ENCODE results near the gene TRIM71.

TRIM71 gene

DNA sequence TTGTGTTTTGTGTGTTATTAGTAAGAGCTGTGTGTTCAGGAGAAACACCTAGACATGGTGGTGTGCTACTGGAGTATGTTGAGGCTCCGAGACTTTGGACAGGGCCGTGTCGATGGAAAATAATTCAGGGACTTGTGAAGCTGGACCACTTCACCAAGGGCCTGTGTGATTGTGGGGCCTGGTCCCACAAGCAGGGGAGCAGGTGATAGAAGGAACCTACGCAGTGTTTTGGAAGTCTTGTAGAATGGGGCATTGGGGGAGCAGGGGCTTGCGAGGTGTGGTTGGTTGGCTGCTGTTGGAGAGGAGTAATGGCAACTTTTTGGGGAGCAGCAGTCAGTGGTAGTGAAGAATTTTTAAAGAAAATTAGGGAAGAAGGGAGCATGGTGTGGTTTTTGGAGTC is 48.7 kb downstream of the TRIM71 start:
- no peak overlapping the region for H3K27ac ChIP-seq (ENCODE audit: low read depth, low read length)
- H3K9me3 ChIP-seq (ENCODE audit: control insufficient read depth, insufficient read depth, low read depth, low read length) = no peaks in the 10 kb centered on the region

DNA sequence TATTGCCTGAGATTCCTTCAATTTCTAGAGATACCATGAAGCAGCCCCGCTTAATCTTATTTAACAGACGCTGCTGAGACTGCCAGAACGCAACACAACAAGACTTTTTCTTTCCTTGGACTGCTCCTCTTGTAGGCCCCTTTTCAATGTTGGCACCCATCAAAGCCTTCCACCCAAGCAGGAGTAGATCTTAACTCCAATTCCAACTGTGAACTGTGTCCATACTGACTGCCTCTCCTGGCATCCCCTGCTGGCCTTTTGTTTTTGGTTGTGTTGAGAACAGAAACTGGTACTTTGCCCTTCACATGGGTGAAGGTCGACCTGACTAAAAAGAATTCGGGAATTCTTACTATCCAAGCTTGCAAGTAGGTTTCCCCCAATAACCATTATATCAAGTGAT is 50.2 kb downstream of the TRIM71 start:
- Histone ChIP-seq H3K4me3 (ENCODE audit: low read depth, low read length) (peak overlapping the region; percentile 12; the same call in 1 of the 2 replicates), H3K36me3 (ENCODE audit: control insufficient read depth, insufficient read depth, low read length) (peaks cover 5% of the 10 kb centered on the region), H3K27me3 (ENCODE audit: control insufficient read depth, insufficient read depth, low read length) (no peaks in the 10 kb centered on the region), H3K9me3 (ENCODE audit: control insufficient read depth, insufficient read depth, low read depth, low read length) (no peaks in the 10 kb centered on the region), H3K9ac (ENCODE audit: low read length) (peak overlapping the region; percentile 40), H3K27ac (ENCODE audit: low read depth, low read length) (peak overlapping the region; percentile 89), H3K4me1 (ENCODE audit: control insufficient read depth, insufficient read depth, low read length) (peaks cover 92% of the 10 kb centered on the region)

More for the DNA sequence above, 48.7 kb downstream of the TRIM71 start:
- no peak overlapping the region for H3K4me3 ChIP-seq (ENCODE audit: low read depth, low read length)
- no peaks in the 10 kb centered on the region for H3K27me3 ChIP-seq (ENCODE audit: control insufficient read depth, insufficient read depth, low read length)
- peaks cover 94% of the 10 kb centered on the region for H3K4me1 ChIP-seq (ENCODE audit: control insufficient read depth, insufficient read depth, low read length)
- H3K9ac ChIP-seq (ENCODE audit: low read length) = no peak overlapping the region
- H3K36me3 ChIP-seq (ENCODE audit: control insufficient read depth, insufficient read depth, low read length) = peaks cover 11% of the 10 kb centered on the region; the same call in 1 of the 2 replicates

- peaks cover 93% of the 10 kb centered on the region for H3K4me1 ChIP-seq (ENCODE audit: control insufficient read depth, insufficient read depth, low read length)
- H3K27ac ChIP-seq (ENCODE audit: low read depth, low read length) = peak overlapping the region; percentile 89
- H3K36me3 ChIP-seq (ENCODE audit: control insufficient read depth, insufficient read depth, low read length) = peaks cover 15% of the 10 kb centered on the region
- no peaks in the 10 kb centered on the region for H3K9me3 ChIP-seq (ENCODE audit: control insufficient read depth, insufficient read depth, low read depth, low read length)
- peak overlapping the region; percentile 61 for H3K9ac ChIP-seq (ENCODE audit: low read length)
- no peaks in the 10 kb centered on the region for H3K27me3 ChIP-seq (ENCODE audit: control insufficient read depth, insufficient read depth, low read length)
- peak overlapping the region; percentile 40 for H3K4me3 ChIP-seq (ENCODE audit: low read depth, low read length)
Measured at GRCh38 chr3:32868719-32869512, 51.1 kb downstream of the TRIM71 start.

GRCh38 chr3:32869513-32870047 is 51.8 kb downstream of the TRIM71 start:
- Histone ChIP-seq H3K27ac (ENCODE audit: low read depth, low read length) (peak overlapping the region; percentile 89), H3K4me3 (ENCODE audit: low read depth, low read length) (peak overlapping the region; percentile 51)

GRCh38 chr3:32870373-32871095 is 52.7 kb downstream of the TRIM71 start:
- Histone ChIP-seq H3K9ac (ENCODE audit: low read length) (peak overlapping the region; percentile 65), H3K27me3 (ENCODE audit: control insufficient read depth, insufficient read depth, low read length) (no peaks in the 10 kb centered on the region), H3K27ac (ENCODE audit: low read depth, low read length) (peak overlapping the region; percentile 80)

More at GRCh38 chr3:32869513-32870047, 51.8 kb downstream of the TRIM71 start:
- no peaks in the 10 kb centered on the region for H3K9me3 ChIP-seq (ENCODE audit: control insufficient read depth, insufficient read depth, low read depth, low read length)
- H3K36me3 ChIP-seq (ENCODE audit: control insufficient read depth, insufficient read depth, low read length) = peaks cover 20% of the 10 kb centered on the region
- H3K27me3 ChIP-seq (ENCODE audit: control insufficient read depth, insufficient read depth, low read length) = no peaks in the 10 kb centered on the region
- peaks cover 88% of the 10 kb centered on the region for H3K4me1 ChIP-seq (ENCODE audit: control insufficient read depth, insufficient read depth, low read length)
- H3K9ac ChIP-seq (ENCODE audit: low read length) = peak overlapping the region; percentile 65

GRCh38 chr3:32871273-32871672 is 53.5 kb downstream of the TRIM71 start:
- Histone ChIP-seq H3K36me3 (ENCODE audit: control insufficient read depth, insufficient read depth, low read length) (peaks cover 37% of the 10 kb centered on the region), H3K9me3 (ENCODE audit: control insufficient read depth, insufficient read depth, low read depth, low read length) (no peaks in the 10 kb centered on the region), H3K27me3 (ENCODE audit: control insufficient read depth, insufficient read depth, low read length) (no peaks in the 10 kb centered on the region), H3K4me3 (ENCODE audit: low read depth, low read length) (peak overlapping the region; percentile 51), H3K4me1 (ENCODE audit: control insufficient read depth, insufficient read depth, low read length) (peaks cover 85% of the 10 kb centered on the region), H3K9ac (ENCODE audit: low read length) (peak overlapping the region; percentile 65), H3K27ac (ENCODE audit: low read depth, low read length) (peak overlapping the region; percentile 80; the same call in 1 of the 2 replicates)

More at GRCh38 chr3:32870373-32871095, 52.7 kb downstream of the TRIM71 start:
- Histone ChIP-seq H3K9me3 (ENCODE audit: control insufficient read depth, insufficient read depth, low read depth, low read length) (no peaks in the 10 kb centered on the region), H3K4me1 (ENCODE audit: control insufficient read depth, insufficient read depth, low read length) (peaks cover 85% of the 10 kb centered on the region), H3K4me3 (ENCODE audit: low read depth, low read length) (peak overlapping the region; percentile 51), H3K36me3 (ENCODE audit: control insufficient read depth, insufficient read depth, low read length) (peaks cover 30% of the 10 kb centered on the region)

DNA sequence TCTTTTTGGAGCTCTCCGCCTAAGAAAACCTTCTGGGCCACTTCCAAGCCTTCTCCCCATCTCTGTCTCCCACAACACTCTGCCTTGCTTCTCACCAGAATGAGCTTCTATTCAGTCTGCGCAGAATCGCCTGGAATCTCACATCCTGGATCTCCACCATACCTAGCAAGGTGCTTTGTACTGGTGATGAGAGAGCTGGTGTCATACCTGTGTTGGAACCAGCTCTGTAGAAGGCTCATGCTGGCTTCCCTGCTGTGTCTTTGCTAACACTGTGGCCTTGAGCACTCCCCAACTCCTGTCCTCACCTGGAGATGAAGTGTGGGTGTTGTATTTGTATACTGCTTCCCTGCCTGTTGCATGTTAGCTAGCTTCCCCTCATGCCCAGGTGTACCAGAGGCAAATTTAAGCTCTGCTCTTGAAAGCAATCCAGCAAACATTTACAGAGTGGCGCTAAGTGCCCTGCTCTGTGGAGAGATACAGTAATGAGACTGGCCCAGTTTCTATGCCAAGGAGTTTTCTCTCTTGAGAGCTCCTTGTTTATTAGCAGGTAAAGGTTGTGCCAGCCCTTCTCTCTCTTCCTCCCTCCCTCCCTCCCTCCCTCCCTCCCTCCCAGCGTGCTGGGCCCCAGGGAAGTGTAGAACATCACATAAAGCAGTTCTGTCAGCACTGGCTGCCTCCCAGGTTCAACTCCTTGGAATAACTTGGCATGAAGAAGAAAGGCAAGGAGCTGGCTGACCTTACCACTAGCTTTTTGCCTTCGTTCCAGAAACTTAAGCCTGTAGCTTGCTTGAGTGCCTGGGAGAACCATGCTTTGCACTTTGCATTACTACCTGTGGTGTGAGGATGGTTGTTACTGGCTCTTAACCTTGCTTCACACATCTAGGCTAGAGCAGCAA is 54.9 kb downstream of the TRIM71 start:
- no peaks in the 10 kb centered on the region for H3K27me3 ChIP-seq (ENCODE audit: control insufficient read depth, insufficient read depth, low read length)
- no peaks in the 10 kb centered on the region for H3K9me3 ChIP-seq (ENCODE audit: control insufficient read depth, insufficient read depth, low read depth, low read length)
- peaks cover 75% of the 10 kb centered on the region for H3K4me1 ChIP-seq (ENCODE audit: control insufficient read depth, insufficient read depth, low read length)
- no peak overlapping the region for H3K4me3 ChIP-seq (ENCODE audit: low read depth, low read length)
- no peak overlapping the region for H3K9ac ChIP-seq (ENCODE audit: low read length)
- H3K27ac ChIP-seq (ENCODE audit: low read depth, low read length) = no peak overlapping the region
- H3K36me3 ChIP-seq (ENCODE audit: control insufficient read depth, insufficient read depth, low read length) = peaks cover 52% of the 10 kb centered on the region

DNA sequence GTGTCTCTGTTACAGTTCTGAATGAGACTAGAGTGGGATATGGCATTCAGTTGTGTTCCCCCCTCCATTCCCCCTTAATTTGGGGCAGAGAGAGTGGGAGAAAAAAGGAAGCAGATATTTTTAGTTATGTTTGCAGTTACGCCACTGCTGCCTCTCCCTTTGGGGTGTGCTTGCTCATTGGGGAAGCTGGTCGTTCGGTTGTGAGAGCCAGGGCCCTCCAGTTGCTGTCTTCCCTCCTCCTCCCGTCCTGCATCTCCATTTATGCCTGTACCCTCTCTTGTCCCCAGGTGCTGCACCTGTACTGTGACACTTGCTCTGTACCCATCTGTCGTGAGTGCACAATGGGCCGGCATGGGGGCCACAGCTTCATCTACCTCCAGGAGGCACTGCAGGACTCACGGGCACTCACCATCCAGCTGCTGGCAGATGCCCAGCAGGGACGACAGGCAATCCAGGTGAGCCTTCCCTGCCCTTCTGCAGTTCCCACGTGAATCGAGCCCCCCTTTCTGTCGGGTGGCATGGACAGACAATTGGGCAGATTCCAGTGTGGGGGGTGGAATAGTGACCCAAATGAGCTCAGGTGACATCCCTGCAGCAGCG is 55.8 kb downstream of the TRIM71 start:
- Histone ChIP-seq H3K4me3 (ENCODE audit: low read depth, low read length) (no peak overlapping the region), H3K27me3 (ENCODE audit: control insufficient read depth, insufficient read depth, low read length) (no peaks in the 10 kb centered on the region), H3K36me3 (ENCODE audit: control insufficient read depth, insufficient read depth, low read length) (peaks cover 60% of the 10 kb centered on the region), H3K27ac (ENCODE audit: low read depth, low read length) (no peak overlapping the region), H3K9me3 (ENCODE audit: control insufficient read depth, insufficient read depth, low read depth, low read length) (no peaks in the 10 kb centered on the region), H3K9ac (ENCODE audit: low read length) (no peak overlapping the region), H3K4me1 (ENCODE audit: control insufficient read depth, insufficient read depth, low read length) (peaks cover 67% of the 10 kb centered on the region)

GRCh38 chr3:32876920-32877319 is 59.1 kb downstream of the TRIM71 start:
- Histone ChIP-seq H3K27ac (ENCODE audit: low read depth, low read length) (no peak overlapping the region), H3K9me3 (ENCODE audit: control insufficient read depth, insufficient read depth, low read depth, low read length) (no peaks in the 10 kb centered on the region), H3K36me3 (ENCODE audit: control insufficient read depth, insufficient read depth, low read length) (peaks cover 89% of the 10 kb centered on the region), H3K4me3 (ENCODE audit: low read depth, low read length) (no peak overlapping the region), H3K4me1 (ENCODE audit: control insufficient read depth, insufficient read depth, low read length) (peaks cover 55% of the 10 kb centered on the region), H3K27me3 (ENCODE audit: control insufficient read depth, insufficient read depth, low read length) (no peaks in the 10 kb centered on the region), H3K9ac (ENCODE audit: low read length) (no peak overlapping the region)

DNA sequence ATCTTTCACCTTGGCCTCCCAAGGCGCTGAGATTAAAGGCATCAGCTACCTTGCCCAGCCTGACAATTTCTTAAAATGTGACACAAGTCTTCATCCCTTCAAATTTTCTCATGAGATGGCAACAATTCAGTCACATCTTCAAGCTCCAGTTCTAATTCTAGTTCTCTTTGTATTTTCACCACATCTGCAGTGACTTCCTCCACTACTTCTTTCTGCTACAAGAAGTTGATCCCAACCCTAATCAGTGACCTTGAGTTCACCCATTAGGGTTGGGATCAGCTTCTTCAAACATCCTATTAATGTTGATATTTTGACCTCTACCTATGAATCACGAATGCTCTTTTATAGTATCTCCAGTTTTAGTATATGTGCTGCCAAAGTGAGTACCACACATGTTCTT is 59.8 kb downstream of the TRIM71 start:
- no peak overlapping the region for H3K27ac ChIP-seq (ENCODE audit: low read depth, low read length)
- no peak overlapping the region for H3K4me3 ChIP-seq (ENCODE audit: low read depth, low read length)
- H3K36me3 ChIP-seq (ENCODE audit: control insufficient read depth, insufficient read depth, low read length) = peaks cover 92% of the 10 kb centered on the region
- H3K27me3 ChIP-seq (ENCODE audit: control insufficient read depth, insufficient read depth, low read length) = no peaks in the 10 kb centered on the region
- H3K9me3 ChIP-seq (ENCODE audit: control insufficient read depth, insufficient read depth, low read depth, low read length) = no peaks in the 10 kb centered on the region
- H3K9ac ChIP-seq (ENCODE audit: low read length) = no peak overlapping the region
- H3K4me1 ChIP-seq (ENCODE audit: control insufficient read depth, insufficient read depth, low read length) = peaks cover 48% of the 10 kb centered on the region

Measured in HUES6 (cell line).